Urinary bladder (tissue), 4 donors: ENCODE results near the gene STK11IP. TPM values are rescaled to one million over a fixed set of nuclear protein-coding genes. Genes with fewer than 3 reads are reported as not detected.

Experiments used
- DNase-seq: peaks from one replicate; pipeline ENCODE4 v3.0.0-alpha.2; 2015; ENCODE audit errors: extremely low spot score
- H3K27ac ChIP-seq: one replicate; pipeline ENCODE4 v1.5.1; 2013; ENCODE audit warnings: low read depth, mild to moderate bottlenecking, moderate library complexity
- H3K36me3 ChIP-seq: one replicate; pipeline ENCODE4 v1.6.1; 2013; ENCODE audit warnings: mild to moderate bottlenecking, moderate library complexity; ENCODE audit not compliant: insufficient read depth
- H3K4me1 ChIP-seq: one replicate; pipeline ENCODE4 v1.6.1; 2013; ENCODE audit warnings: mild to moderate bottlenecking, moderate library complexity; ENCODE audit not compliant: insufficient read depth
- H3K4me3 ChIP-seq: one replicate; pipeline ENCODE4 v1.5.1; 2013; ENCODE audit warnings: low read depth, low read length
- WGBS: extraction: QIAGEN DNeasy Blood & Tissue Kit; methylation state at CpG from one replicate; pipeline ENCODE4 v1.1.7; 2013; 5-methylcytosine and 5-hydroxymethylcytosine counted together
- polyA plus RNA-seq: library from polyadenylated mRNA; stranded (reverse); fragments of 200-250 nt; gene quantifications from one replicate; pipeline ENCODE4 v1.2.3, GENCODE V29; 2013
- total RNA-seq: library from RNA; depleted of rRNA; stranded (reverse); fragments of >200 nt; gene quantifications from one replicate; pipeline ENCODE4 v1.2.3, GENCODE V29; 2014
- donor health status: healthy with polysubstance abuse.
- donor health status: healthy.

The STK11IP gene
- total and polyA plus RNA-seq, 2 donors, result 19.7 to 19.8 TPM

DNA sequence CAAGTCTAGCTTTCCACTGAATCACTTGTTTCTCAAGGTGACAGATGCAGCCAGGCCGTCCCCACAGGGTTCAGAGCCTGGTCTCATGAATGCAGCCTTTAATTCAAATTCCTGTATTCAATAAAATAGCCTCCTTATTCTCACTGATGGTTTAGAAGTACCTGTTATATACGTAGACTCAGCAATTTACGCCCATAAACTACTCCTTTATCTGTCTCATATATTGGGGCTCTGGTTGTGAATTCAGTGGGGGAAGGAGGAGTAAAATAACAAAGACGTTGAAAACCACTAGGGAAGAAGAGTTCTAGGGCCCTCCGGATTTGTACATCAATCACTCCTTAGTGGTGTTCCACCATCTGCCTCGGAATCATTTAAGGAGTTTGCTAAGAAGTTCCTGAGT lies 28.0 kb upstream of the STK11IP start:
- WGBS, result 90% methylated on average over 6 of the region's 6 CpGs
- no peak for DNase-seq
- Histone ChIP-seq H3K4me1 (no peaks in the 10 kb centered on the region), H3K27ac (no peak overlapping the region), H3K36me3 (no peaks in the 10 kb centered on the region), H3K4me3 (no peak overlapping the region)

- no peaks in the 10 kb centered on the region for H3K36me3 ChIP-seq
- WGBS, result 11% methylated on average over 95 of the region's 95 CpGs
- H3K4me3 ChIP-seq, result peak overlapping the region; percentile 73
- H3K27ac ChIP-seq, result peak overlapping the region; percentile 46
- no peaks in the 10 kb centered on the region for H3K4me1 ChIP-seq
- no peak for DNase-seq
These were observed 27.3 kb upstream of the STK11IP start for GRCh38 chr2:219570194-219570923.

- Histone ChIP-seq H3K4me1 (no peaks in the 10 kb centered on the region), H3K4me3 (peak overlapping the region; percentile 73), H3K36me3 (no peaks in the 10 kb centered on the region), H3K27ac (peak overlapping the region; percentile 46)
- no peak for DNase-seq
- WGBS, result under 1% methylated on average over 55 of the region's 55 CpGs
These were observed 26.7 kb upstream of the STK11IP start for GRCh38 chr2:219570924-219571310.

- H3K4me3 ChIP-seq, result peak within 1 kb of the TSS; percentile 73
- WGBS, result 8% methylated on average over 42 of the region's 42 CpGs
- no peaks in the 10 kb centered on the region for H3K4me1 ChIP-seq
- peak within 1 kb of the TSS; percentile 46 for H3K27ac ChIP-seq
- no peak for DNase-seq
- no peaks in the 10 kb centered on the region for H3K36me3 ChIP-seq
These were observed 26.1 kb upstream of the STK11IP start, which contains the start of gene OBSL1 for GRCh38 chr2:219571311-219572236. Gene OBSL1, minus strand, starts transcription at chr2:219571539. Its CDS starts 307 bp downstream, at chr2:219571232.

- Histone ChIP-seq H3K4me1 (no peaks in the 10 kb centered on the region), H3K4me3 (peak within 1 kb of the TSS; percentile 73), H3K36me3 (no peaks in the 10 kb centered on the region), H3K27ac (peak within 1 kb of the TSS; percentile 43)
- 85% methylated on average over 13 of the region's 13 CpGs for WGBS
- no peak for DNase-seq
These were observed 25.2 kb upstream of the STK11IP start, which contains the start of gene INHA for GRCh38 chr2:219572237-219573001. Gene INHA, plus strand, starts transcription at chr2:219572310. Its CDS starts 65 bp downstream, at chr2:219572375.

DNA sequence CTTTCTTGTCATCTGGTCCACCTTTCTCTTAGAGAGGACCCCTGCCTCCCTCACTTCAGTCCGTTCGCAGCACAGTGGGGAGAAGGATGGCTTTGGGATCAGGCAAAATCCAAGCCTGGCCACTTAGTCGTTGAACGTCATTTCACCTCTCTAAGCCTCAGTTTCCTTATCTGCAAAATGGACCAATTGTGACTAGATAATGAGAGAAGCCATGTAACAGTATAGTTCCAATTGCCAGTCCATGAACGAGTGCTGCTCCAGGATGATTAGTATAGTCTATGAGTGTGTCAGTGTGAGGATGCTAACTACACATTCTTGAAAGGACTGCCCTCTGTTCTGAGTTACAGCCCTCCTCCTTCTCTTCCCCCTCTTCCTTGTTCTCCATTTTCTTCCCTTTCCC lies 24.5 kb upstream of the STK11IP start:
- H3K4me3 ChIP-seq, result no peak overlapping the region
- 83% methylated on average over 5 of the region's 5 CpGs for WGBS
- H3K27ac ChIP-seq, result no peak overlapping the region
- no peak for DNase-seq
- no peaks in the 10 kb centered on the region for H3K4me1 ChIP-seq
- no peaks in the 10 kb centered on the region for H3K36me3 ChIP-seq

DNA sequence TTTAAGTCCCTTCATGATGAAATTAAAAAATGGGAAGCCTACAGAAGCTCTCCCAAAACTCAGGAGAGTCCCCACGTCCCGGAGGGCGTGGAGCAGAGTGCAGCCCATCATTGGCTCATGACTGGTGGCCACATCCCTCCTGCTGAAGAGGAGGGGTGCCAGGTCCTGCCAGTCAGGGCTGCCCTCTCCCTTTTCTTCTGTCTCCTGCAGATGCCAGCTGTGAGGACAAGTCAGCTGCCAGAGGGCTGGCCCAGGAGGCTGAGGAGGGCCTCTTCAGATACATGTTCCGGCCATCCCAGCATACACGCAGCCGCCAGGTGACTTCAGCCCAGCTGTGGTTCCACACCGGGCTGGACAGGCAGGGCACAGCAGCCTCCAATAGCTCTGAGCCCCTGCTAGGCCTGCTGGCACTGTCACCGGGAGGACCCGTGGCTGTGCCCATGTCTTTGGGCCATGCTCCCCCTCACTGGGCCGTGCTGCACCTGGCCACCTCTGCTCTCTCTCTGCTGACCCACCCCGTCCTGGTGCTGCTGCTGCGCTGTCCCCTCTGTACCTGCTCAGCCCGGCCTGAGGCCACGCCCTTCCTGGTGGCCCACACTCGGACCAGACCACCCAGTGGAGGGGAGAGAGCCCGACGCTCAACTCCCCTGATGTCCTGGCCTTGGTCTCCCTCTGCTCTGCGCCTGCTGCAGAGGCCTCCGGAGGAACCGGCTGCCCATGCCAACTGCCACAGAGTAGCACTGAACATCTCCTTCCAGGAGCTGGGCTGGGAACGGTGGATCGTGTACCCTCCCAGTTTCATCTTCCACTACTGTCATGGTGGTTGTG lies 23.0 kb upstream of the STK11IP start:
- no peak for DNase-seq
- 81% methylated on average over 22 of the region's 22 CpGs for WGBS
- H3K4me3 ChIP-seq, result no peak overlapping the region
- H3K36me3 ChIP-seq, result no peaks in the 10 kb centered on the region
- no peak overlapping the region for H3K27ac ChIP-seq
- no peaks in the 10 kb centered on the region for H3K4me1 ChIP-seq

- Histone ChIP-seq H3K27ac (no peak overlapping the region), H3K4me1 (no peaks in the 10 kb centered on the region), H3K36me3 (no peaks in the 10 kb centered on the region), H3K4me3 (no peak overlapping the region)
- no peak for DNase-seq
- 88% methylated on average over 6 of the region's 6 CpGs for WGBS
These were observed 21.8 kb upstream of the STK11IP start for GRCh38 chr2:219575566-219576504.

GRCh38 chr2:219576505-219577388 lies 20.9 kb upstream of the STK11IP start:
- no peak overlapping the region for H3K27ac ChIP-seq
- WGBS, result 22% methylated on average over 15 of the region's 15 CpGs
- DNase-seq, result peak; percentile 59
- H3K4me1 ChIP-seq, result no peaks in the 10 kb centered on the region
- H3K4me3 ChIP-seq, result no peak overlapping the region
- no peaks in the 10 kb centered on the region for H3K36me3 ChIP-seq

DNA sequence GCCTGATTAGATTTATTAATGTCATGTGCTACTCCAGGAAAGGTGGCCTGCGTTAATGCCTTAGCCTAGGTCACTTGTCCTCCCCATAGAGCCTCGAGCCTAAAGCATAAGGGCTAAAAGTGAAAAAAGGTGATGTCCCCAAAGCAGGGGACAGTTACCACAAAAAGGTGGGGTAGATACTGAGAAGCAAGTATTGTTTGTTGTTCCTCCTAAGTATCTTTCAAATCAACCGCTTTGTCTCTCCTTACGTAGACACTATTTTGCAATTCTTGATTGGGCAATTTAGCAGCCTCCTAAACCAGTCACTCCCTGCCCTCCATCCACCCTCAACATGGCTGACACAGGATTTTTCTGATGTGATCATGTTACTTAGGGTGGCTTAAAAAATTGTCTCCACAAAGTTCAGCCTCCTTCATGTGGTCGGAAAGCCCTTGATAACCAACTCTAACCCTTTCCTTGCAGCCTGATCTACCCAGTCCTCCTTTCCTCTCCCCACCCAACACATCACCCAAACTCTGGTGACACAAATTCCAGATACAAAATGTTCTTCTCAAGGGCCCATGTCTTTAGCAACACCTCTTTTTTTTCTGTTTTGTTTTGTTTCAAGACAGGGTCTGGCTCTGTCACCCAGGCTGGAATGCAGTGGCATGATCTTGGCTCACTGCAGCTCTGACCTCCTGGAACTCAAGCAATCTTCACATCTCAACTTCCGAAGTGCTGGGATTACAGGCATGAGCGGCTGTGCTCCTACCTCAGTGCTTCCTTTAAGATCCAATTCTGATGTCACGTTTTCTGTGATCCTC lies 18.6 kb upstream of the STK11IP start:
- no peaks in the 10 kb centered on the region for H3K4me1 ChIP-seq
- no peak for DNase-seq
- no peak overlapping the region for H3K27ac ChIP-seq
- 68% methylated on average over 8 of the region's 8 CpGs for WGBS
- no peak overlapping the region for H3K4me3 ChIP-seq
- H3K36me3 ChIP-seq, result no peaks in the 10 kb centered on the region

- no peak overlapping the region for H3K27ac ChIP-seq
- H3K4me1 ChIP-seq, result no peaks in the 10 kb centered on the region
- H3K4me3 ChIP-seq, result no peak overlapping the region
- H3K36me3 ChIP-seq, result no peaks in the 10 kb centered on the region
- no peak for DNase-seq
- WGBS, result 76% methylated on average over 2 of the region's 2 CpGs
These were observed 16.3 kb upstream of the STK11IP start for GRCh38 chr2:219581346-219581745.
